ENCODE results near the gene PSTPIP2. TPM values are rescaled to one million over a fixed set of nuclear protein-coding genes. Genes with fewer than 3 reads are reported as not detected.

Gene PSTPIP2
- total RNA-seq, 1 donor from 2014 or later = 14.2 TPM

GRCh38 chr18:46040033-46040746 is 31.9 kb downstream of the PSTPIP2 start:
- intact Hi-C loops (cut with micrococcal nuclease) = loop anchor here (2.0 kb wide), 2 partner anchors 15 to 41 kb away; no protein-coding TSS in a partner anchor

- intact Hi-C loops (cut with micrococcal nuclease) = no loop called here
Measured at GRCh38 chr18:46037512-46038305, 34.4 kb downstream of the PSTPIP2 start.

- intact Hi-C loops (cut with micrococcal nuclease) = no loop called here
Measured at GRCh38 chr18:46035696-46036680, 36.1 kb downstream of the PSTPIP2 start.

- intact Hi-C loops (cut with micrococcal nuclease) = no loop called here
Measured at GRCh38 chr18:46034230-46034629, 37.8 kb downstream of the PSTPIP2 start.

- intact Hi-C loops (cut with micrococcal nuclease) = no loop called here
Measured at GRCh38 chr18:46031741-46032140, 40.3 kb downstream of the PSTPIP2 start.

- intact Hi-C loops (cut with micrococcal nuclease) = loop anchor here (1.0 to 2.0 kb wide), 4 partner anchors 14 to 342 kb away; partner anchors contain the start of gene EPG5
Measured at GRCh38 chr18:46028536-46028891, 43.5 kb downstream of the PSTPIP2 start.

GRCh38 chr18:46019936-46020335 is 52.1 kb downstream of the PSTPIP2 start:
- intact Hi-C loops (cut with micrococcal nuclease) = no loop called here

- intact Hi-C loops (cut with micrococcal nuclease) = no loop called here
Measured at GRCh38 chr18:46013484-46014189, 58.4 kb downstream of the PSTPIP2 start.

GRCh38 chr18:46010676-46011075 is 61.4 kb downstream of the PSTPIP2 start:
- intact Hi-C loops (cut with micrococcal nuclease) = no loop called here

GRCh38 chr18:46010050-46010449 is 62.0 kb downstream of the PSTPIP2 start:
- intact Hi-C loops (cut with micrococcal nuclease) = no loop called here

- intact Hi-C loops (cut with micrococcal nuclease) = no loop called here
Measured at GRCh38 chr18:46009125-46009840, 62.8 kb downstream of the PSTPIP2 start.

GRCh38 chr18:46008531-46008930 is 63.5 kb downstream of the PSTPIP2 start:
- intact Hi-C loops (cut with micrococcal nuclease) = no loop called here

GRCh38 chr18:46007165-46007564 is 64.9 kb downstream of the PSTPIP2 start:
- intact Hi-C loops (cut with micrococcal nuclease) = no loop called here

- intact Hi-C loops (cut with micrococcal nuclease) = no loop called here
Measured at GRCh38 chr18:46002934-46003333, 69.1 kb downstream of the PSTPIP2 start.

- intact Hi-C loops (cut with micrococcal nuclease) = no loop called here
Measured at GRCh38 chr18:46001892-46002291, 70.2 kb downstream of the PSTPIP2 start.

GRCh38 chr18:46001074-46001473 is 71.0 kb downstream of the PSTPIP2 start:
- intact Hi-C loops (cut with micrococcal nuclease) = no loop called here

GRCh38 chr18:45999536-45999935 is 72.5 kb downstream of the PSTPIP2 start:
- intact Hi-C loops (cut with micrococcal nuclease) = loop anchor here (2.0 kb wide), 1 partner anchor 41 kb away; no protein-coding TSS in a partner anchor

GRCh38 chr18:45998244-45998643 is 73.8 kb downstream of the PSTPIP2 start:
- intact Hi-C loops (cut with micrococcal nuclease) = loop anchor here (1.0 to 2.0 kb wide), 2 partner anchors 43 to 75 kb away; no protein-coding TSS in a partner anchor

GRCh38 chr18:45997700-45998151 is 74.3 kb downstream of the PSTPIP2 start:
- intact Hi-C loops (cut with micrococcal nuclease) = loop anchor here (1.0 to 2.0 kb wide), 2 partner anchors 43 to 76 kb away; no protein-coding TSS in a partner anchor

GRCh38 chr18:45995461-45995860 is 76.6 kb downstream of the PSTPIP2 start:
- intact Hi-C loops (cut with micrococcal nuclease) = no loop called here

All from T-helper 1 cell treated with Interleukin-12 subunit alpha and Interleukin-12 subunit beta and Interleukin-4 antibody, amounts not matched to agents 30 ng/mL and 1 ng/mL, for 36 hours (primary cell).